Loucy (cell line): ENCODE data around the gene RAB11FIP3.

ENCODE experiments used
- H2AFZ ChIP-seq: fragments of 200-600 bp; sonication (generic); 2 replicates; pipeline ENCODE4 v1.6.0; 2016; ENCODE audit warnings: antibody characterized with exemption, mild to moderate bottlenecking, low read length, moderate library complexity
- H3F3A ChIP-seq: fragments of 200-600 bp; 2 replicates; pipeline ENCODE4 v1.6.0; 2016; ENCODE audit warnings: antibody characterized with exemption, low read depth, mild to moderate bottlenecking
- H3K27me3 ChIP-seq: fragments of 200-600 bp; sonication (generic); 2 replicates; pipeline ENCODE4 v1.6.1; 2014; ENCODE audit warnings: low read length, mild to moderate bottlenecking; ENCODE audit not compliant: insufficient read depth, poor library complexity, severe bottlenecking
- H3K36me3 ChIP-seq: fragments of 200-600 bp; sonication (generic); 2 replicates; pipeline ENCODE4 v1.6.1; 2016; ENCODE audit warnings: low read length; ENCODE audit not compliant: insufficient read depth
- H3K4me1 ChIP-seq: fragments of 200-600 bp; sonication (generic); 2 replicates; pipeline ENCODE4 v1.5.1; 2014; ENCODE audit warnings: low read length, mild to moderate bottlenecking; ENCODE audit not compliant: insufficient read depth, poor library complexity, severe bottlenecking
- H3K4me2 ChIP-seq: fragments of 200-600 bp; sonication (generic); 2 replicates; pipeline ENCODE4 v1.6.0; 2014; ENCODE audit warnings: antibody characterized with exemption, low read length, low read depth, mild to moderate bottlenecking; ENCODE audit not compliant: poor library complexity, severe bottlenecking
- H3K4me3 ChIP-seq: fragments of 200-600 bp; sonication (generic); 2 replicates; pipeline ENCODE4 v1.5.1; 2014; ENCODE audit warnings: low read length, mild to moderate bottlenecking, mixed read lengths; ENCODE audit not compliant: poor library complexity, severe bottlenecking
- H3K79me2 ChIP-seq: fragments of 200-600 bp; sonication (generic); 2 replicates; pipeline ENCODE4 v1.6.1; 2014; ENCODE audit warnings: low read length; ENCODE audit not compliant: insufficient read depth
- H3K9ac ChIP-seq: fragments of 200-600 bp; sonication (generic); 2 replicates; pipeline ENCODE4 v1.6.0; 2014; ENCODE audit warnings: mild to moderate bottlenecking, low read depth, low read length, moderate library complexity; ENCODE audit not compliant: poor library complexity, severe bottlenecking
- H3K9me2 ChIP-seq: fragments of 200-600 bp; sonication (generic); replicated peaks from 2 replicates; pipeline ENCODE4 v1.6.1; 2016; ENCODE audit warnings: low read depth, low read length, mixed read lengths
- H3K9me3 ChIP-seq: fragments of 200-600 bp; sonication (generic); 2 replicates; pipeline ENCODE4 v1.6.1; 2014; ENCODE audit warnings: mild to moderate bottlenecking, antibody characterized with exemption, low read length, low read depth; ENCODE audit not compliant: insufficient read depth
- H4K20me1 ChIP-seq: fragments of 200-600 bp; sonication (generic); 2 replicates; pipeline ENCODE4 v1.6.0; 2014; ENCODE audit warnings: antibody characterized with exemption, low read length, mild to moderate bottlenecking; ENCODE audit not compliant: insufficient read depth, poor library complexity, severe bottlenecking
- CTCF ChIP-seq: fragments of 200-600 bp; sonication (generic); conservative IDR thresholded peaks from 2 replicates; pipeline ENCODE4 v1.5.1; 2014; ENCODE audit warnings: mild to moderate bottlenecking, antibody characterized with exemption, low read length
- EZH2phosphoT487 ChIP-seq: fragments of 200-600 bp; IDR thresholded peaks from 2 replicates; pipeline ENCODE4 v1.6.1; 2018; ENCODE audit warnings: antibody characterized with exemption, mild to moderate bottlenecking, moderate library complexity, borderline replicate concordance

Gene RAB11FIP3

GRCh38 chr16:512802-513201 is 87.4 kb downstream of the RAB11FIP3 start:
- Histone ChIP-seq H3K4me1 (no peaks in the 10 kb centered on the region), H3K9ac (no peak overlapping the region), H3K36me3 (no peaks in the 10 kb centered on the region), H3K9me3 (no peaks in the 10 kb centered on the region), H3K4me2 (no peak overlapping the region), H3K9me2 (no peaks in the 10 kb centered on the region), H3K27me3 (no peaks in the 10 kb centered on the region), H4K20me1 (no peaks in the 10 kb centered on the region), H3K4me3 (no peak overlapping the region), H2AFZ (no peak overlapping the region), H3K79me2 (no peaks in the 10 kb centered on the region), H3F3A (no peaks in the 10 kb centered on the region)
- TF ChIP-seq CTCF (no peak), EZH2phosphoT487 (no peak)

DNA sequence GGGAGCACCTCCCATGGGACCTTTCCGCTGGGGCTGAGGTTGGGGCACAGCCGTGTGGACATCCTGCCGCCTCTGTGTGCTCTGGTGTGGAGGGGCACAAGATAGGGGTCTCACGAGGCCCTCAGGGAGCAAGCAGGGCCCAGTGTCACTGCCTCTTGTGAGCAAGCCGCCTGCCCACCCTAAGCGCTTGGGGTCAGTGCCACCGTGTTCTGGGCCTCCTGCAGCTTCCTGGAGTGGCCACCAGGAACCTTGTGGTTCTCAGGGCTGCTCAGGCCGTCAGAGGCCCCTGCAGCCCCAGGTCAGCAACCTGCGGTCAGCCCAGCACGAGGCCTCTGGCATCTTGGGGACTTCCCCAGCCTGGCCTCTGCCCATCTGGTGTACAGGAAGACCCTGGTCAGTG is 88.5 kb downstream of the RAB11FIP3 start:
- H3K4me3 ChIP-seq = no peak overlapping the region
- no peaks in the 10 kb centered on the region for H3K27me3 ChIP-seq
- H3K79me2 ChIP-seq = no peaks in the 10 kb centered on the region
- no peaks in the 10 kb centered on the region for H3K4me1 ChIP-seq
- H3K36me3 ChIP-seq = no peaks in the 10 kb centered on the region
- H4K20me1 ChIP-seq = no peaks in the 10 kb centered on the region
- TF ChIP-seq EZH2phosphoT487 = no peak
- no peak for TF ChIP-seq CTCF
- H3K9ac ChIP-seq = no peak overlapping the region
- no peaks in the 10 kb centered on the region for H3K9me2 ChIP-seq
- no peak overlapping the region for H3K4me2 ChIP-seq
- H3K9me3 ChIP-seq = no peaks in the 10 kb centered on the region
- H2AFZ ChIP-seq = no peak overlapping the region
- H3F3A ChIP-seq = no peaks in the 10 kb centered on the region

- H4K20me1 ChIP-seq = no peaks in the 10 kb centered on the region
- TF ChIP-seq CTCF (no peak), EZH2phosphoT487 (no peak)
- no peak overlapping the region for H3K4me2 ChIP-seq
- no peak overlapping the region for H3K9ac ChIP-seq
- no peaks in the 10 kb centered on the region for H3K9me2 ChIP-seq
- H2AFZ ChIP-seq = no peak overlapping the region
- no peaks in the 10 kb centered on the region for H3K4me1 ChIP-seq
- H3K79me2 ChIP-seq = no peaks in the 10 kb centered on the region
- H3K4me3 ChIP-seq = no peak overlapping the region
- no peaks in the 10 kb centered on the region for H3K9me3 ChIP-seq
- no peaks in the 10 kb centered on the region for H3K36me3 ChIP-seq
- H3F3A ChIP-seq = no peaks in the 10 kb centered on the region
- no peaks in the 10 kb centered on the region for H3K27me3 ChIP-seq
Measured at GRCh38 chr16:515175-515938, 89.9 kb downstream of the RAB11FIP3 start.
